Calu3 (cell line): ENCODE data around the gene TYMS. TPM values are rescaled to one million over a fixed set of nuclear protein-coding genes. Genes with fewer than 3 reads are reported as not detected.
A peak's percentile ranks its signal among the peaks of the same experiment; 100 is the strongest.

Source experiments
- BruUV-seq: library from RNA; stranded (reverse); fragments of 400-500 nt; replicated peaks from 2 replicates; lab custom pipeline; 2021; lab: Mats Ljungman, UMichigan
- CTCF ChIA-PET: fragments of 300-600 bp; sonication (Branson Sonifier 250); formaldehyde crosslinking; loops from one replicate; lab custom pipeline; 2022; ENCODE audit warnings: antibody characterized with exemption; lab: Charles Lee
- DNase-seq: peaks from one replicate; pipeline ENCODE4 v3.0.0; 2022
- H3K27ac Mint-ChIP-seq: one replicate; pipeline ENCODE4 v1.8.0; 2022; ENCODE audit warnings: mixed read lengths; ENCODE audit not compliant: unreplicated experiment
- H3K27me3 Mint-ChIP-seq: one replicate; pipeline ENCODE4 v1.8.0; 2022; ENCODE audit warnings: mixed read lengths; ENCODE audit not compliant: unreplicated experiment
- H3K36me3 Mint-ChIP-seq: one replicate; pipeline ENCODE4 v1.8.0; 2022; ENCODE audit warnings: mild to moderate bottlenecking, moderate library complexity, mixed read lengths; ENCODE audit not compliant: insufficient read depth, unreplicated experiment
- H3K4me1 Mint-ChIP-seq: one replicate; pipeline ENCODE4 v1.8.0; 2022; ENCODE audit warnings: mild to moderate bottlenecking, low read depth, mixed read lengths; ENCODE audit not compliant: unreplicated experiment
- H3K4me3 Mint-ChIP-seq: one replicate; pipeline ENCODE4 v1.8.0; 2022; ENCODE audit warnings: mild to moderate bottlenecking, low read depth, moderate library complexity, mixed read lengths; ENCODE audit not compliant: unreplicated experiment
- H3K9me3 Mint-ChIP-seq: one replicate; pipeline ENCODE4 v1.8.0; 2022; ENCODE audit warnings: low read depth, mixed read lengths; ENCODE audit not compliant: unreplicated experiment
- intact Hi-C: fragments of 100-400 bp; cut with micrococcal nuclease; formaldehyde crosslinking; loops from one replicate; pipeline ENCODE4 v1.10.0; 2022; ENCODE audit not compliant: unreplicated experiment
- total RNA-seq: library from RNA; stranded (reverse); gene quantifications from 2 replicates; pipeline ENCODE4 v1.2.3, GENCODE V29; 2022
- TF ChIP-seq, protein P1 (sequence below): fragments of 200-600 bp; IDR thresholded peaks from one replicate; pipeline ENCODE4 v1.8.0; 2022; ENCODE audit warnings: antibody characterized with exemption; ENCODE audit not compliant: unreplicated experiment

The TYMS gene
- total RNA-seq, 1 experiment from 2014 or later = 84.1 TPM

DNA sequence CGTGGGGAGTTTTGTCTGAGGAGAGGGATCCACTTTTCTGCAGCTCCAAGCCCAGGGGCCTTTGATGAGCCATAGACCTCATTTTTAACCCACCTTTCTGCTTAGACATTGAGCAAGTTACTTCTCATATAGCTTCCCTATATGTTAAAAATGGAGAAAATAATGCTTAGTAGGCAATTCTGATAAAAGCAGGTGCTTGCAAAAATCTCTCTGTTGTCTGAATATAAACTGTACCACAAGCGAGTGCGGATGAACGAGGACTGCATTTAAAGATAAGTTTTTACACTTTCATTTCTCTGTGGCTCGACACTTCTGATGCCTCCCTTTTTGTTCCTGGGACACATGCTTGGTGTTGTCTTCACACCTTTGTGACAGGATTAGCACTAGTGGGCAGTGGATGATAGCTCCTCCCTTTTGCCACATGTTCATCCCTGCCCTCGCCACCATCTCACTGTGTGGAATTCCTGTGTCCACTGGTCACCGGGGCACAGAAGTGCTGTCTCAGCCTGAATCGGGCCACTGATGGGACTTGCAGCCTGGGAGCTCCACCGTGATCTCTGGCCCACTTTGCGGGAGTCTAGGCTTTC, 1.6 kb downstream of the TYMS start:
- no peak for DNase-seq
- intact Hi-C loops = no loop called here
- H3K4me1 Mint-ChIP-seq = peaks cover 9% of the 10 kb centered on the region
- H3K27ac Mint-ChIP-seq = peak overlapping the region; percentile 52
- H3K27me3 Mint-ChIP-seq = no peaks in the 10 kb centered on the region
- CTCF ChIA-PET = interaction anchor here (0.6 to 1.6 kb wide), 4 partner anchors 12 to 171 kb away, joined by 3 to 4 read pairs (median 4); partner anchors contain the start of gene ENOSF1
- H3K36me3 Mint-ChIP-seq = peaks cover 42% of the 10 kb centered on the region
- H3K4me3 Mint-ChIP-seq = peak overlapping the region; percentile 78
- TF ChIP-seq, protein P1, sequence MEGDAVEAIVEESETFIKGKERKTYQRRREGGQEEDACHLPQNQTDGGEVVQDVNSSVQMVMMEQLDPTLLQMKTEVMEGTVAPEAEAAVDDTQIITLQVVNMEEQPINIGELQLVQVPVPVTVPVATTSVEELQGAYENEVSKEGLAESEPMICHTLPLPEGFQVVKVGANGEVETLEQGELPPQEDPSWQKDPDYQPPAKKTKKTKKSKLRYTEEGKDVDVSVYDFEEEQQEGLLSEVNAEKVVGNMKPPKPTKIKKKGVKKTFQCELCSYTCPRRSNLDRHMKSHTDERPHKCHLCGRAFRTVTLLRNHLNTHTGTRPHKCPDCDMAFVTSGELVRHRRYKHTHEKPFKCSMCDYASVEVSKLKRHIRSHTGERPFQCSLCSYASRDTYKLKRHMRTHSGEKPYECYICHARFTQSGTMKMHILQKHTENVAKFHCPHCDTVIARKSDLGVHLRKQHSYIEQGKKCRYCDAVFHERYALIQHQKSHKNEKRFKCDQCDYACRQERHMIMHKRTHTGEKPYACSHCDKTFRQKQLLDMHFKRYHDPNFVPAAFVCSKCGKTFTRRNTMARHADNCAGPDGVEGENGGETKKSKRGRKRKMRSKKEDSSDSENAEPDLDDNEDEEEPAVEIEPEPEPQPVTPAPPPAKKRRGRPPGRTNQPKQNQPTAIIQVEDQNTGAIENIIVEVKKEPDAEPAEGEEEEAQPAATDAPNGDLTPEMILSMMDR = no peak
- TSS peak; percentile 34 for BruUV-seq
- peaks cover 3% of the 10 kb centered on the region for H3K9me3 Mint-ChIP-seq

DNA sequence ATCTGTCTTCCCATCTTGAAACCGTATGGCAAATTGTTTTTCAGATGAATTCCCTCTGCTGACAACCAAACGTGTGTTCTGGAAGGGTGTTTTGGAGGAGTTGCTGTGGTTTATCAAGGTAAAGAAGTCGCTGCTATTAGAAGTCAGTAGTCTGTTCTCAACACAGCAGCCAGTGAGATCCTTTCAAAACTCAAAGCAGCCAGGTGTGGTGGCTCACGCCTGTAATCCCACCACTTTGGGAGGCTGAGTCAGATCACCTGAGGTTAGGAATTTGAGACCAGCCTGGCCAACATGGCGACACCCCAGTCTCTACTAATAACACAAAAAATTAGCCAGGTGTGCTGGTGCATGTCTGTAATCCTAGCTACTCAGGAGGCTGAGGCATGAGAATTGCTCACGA, 2.1 kb downstream of the TYMS start:
- Mint-ChIP-seq H3K9me3 (peaks cover 3% of the 10 kb centered on the region), H3K4me3 (peak overlapping the region; percentile 78), H3K27me3 (no peaks in the 10 kb centered on the region), H3K4me1 (peaks cover 9% of the 10 kb centered on the region), H3K36me3 (peaks cover 42% of the 10 kb centered on the region), H3K27ac (peak overlapping the region; percentile 52)
- DNase-seq = no peak
- TF ChIP-seq, protein P1 = no peak
- intact Hi-C loops = no loop called here
- no TSS peak for BruUV-seq
- CTCF ChIA-PET = interaction anchor here (1.6 kb wide), 1 partner anchor 12 kb away, joined by 3 read pairs; no protein-coding TSS in a partner anchor

DNA sequence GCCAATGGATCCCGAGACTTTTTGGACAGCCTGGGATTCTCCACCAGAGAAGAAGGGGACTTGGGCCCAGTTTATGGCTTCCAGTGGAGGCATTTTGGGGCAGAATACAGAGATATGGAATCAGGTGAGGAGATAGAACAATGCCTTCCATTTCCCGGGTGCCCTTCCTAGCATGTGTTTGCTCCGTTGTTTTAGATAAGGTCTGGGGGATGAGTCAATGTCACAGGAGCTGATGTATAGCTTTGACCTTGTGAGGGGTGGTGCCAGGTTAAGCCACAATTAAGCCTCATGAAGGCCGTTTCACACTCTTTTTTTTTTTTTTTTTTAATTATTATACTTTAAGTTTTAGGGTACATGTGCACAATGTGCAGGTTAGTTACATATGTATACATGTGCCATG, 4.7 kb downstream of the TYMS start:
- peaks cover 7% of the 10 kb centered on the region for H3K9me3 Mint-ChIP-seq
- H3K27ac Mint-ChIP-seq = no peak overlapping the region
- peaks cover 50% of the 10 kb centered on the region for H3K36me3 Mint-ChIP-seq
- H3K27me3 Mint-ChIP-seq = no peaks in the 10 kb centered on the region
- peaks cover 8% of the 10 kb centered on the region for H3K4me1 Mint-ChIP-seq
- TF ChIP-seq, protein P1 = no peak
- BruUV-seq = no TSS peak
- H3K4me3 Mint-ChIP-seq = no peak overlapping the region
- CTCF ChIA-PET = no interaction called here
- intact Hi-C loops = no loop called here
- DNase-seq = no peak

DNA sequence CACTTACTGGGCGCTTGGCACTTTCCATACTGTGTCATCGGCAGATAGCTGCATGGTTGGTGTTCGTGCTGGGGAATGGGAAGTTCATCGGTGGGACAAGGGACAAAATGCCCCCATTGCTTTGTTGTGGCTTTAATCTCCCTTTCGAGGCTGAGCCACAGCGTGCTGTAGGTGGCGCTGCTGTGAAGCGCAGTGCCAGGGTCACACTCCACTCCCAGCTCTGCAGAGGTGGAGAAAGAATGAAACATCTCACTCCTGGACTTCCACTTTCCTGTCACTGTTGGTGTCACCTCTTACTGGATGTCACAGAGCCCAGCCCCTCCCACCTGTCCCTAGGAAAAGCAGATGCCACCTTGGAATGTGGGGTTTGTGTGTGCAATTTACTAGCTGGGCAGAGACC, 8.7 kb downstream of the TYMS start:
- peak overlapping the region; percentile 89 for H3K27ac Mint-ChIP-seq
- H3K4me3 Mint-ChIP-seq = no peak overlapping the region
- no peaks in the 10 kb centered on the region for H3K27me3 Mint-ChIP-seq
- DNase-seq = no peak
- peaks cover 57% of the 10 kb centered on the region for H3K36me3 Mint-ChIP-seq
- CTCF ChIA-PET = no interaction called here
- peaks cover 7% of the 10 kb centered on the region for H3K9me3 Mint-ChIP-seq
- TF ChIP-seq, protein P1 = no peak
- BruUV-seq = no TSS peak
- peaks cover 16% of the 10 kb centered on the region for H3K4me1 Mint-ChIP-seq
- intact Hi-C loops = no loop called here
